Upper lobe of left lung (tissue), 4 donors: ENCODE data around the gene TP53TG5.

Experiments
- CTCF ChIP-seq, 6 experiments: fragments of 450-650 bp in 4 of 6; fragments of 200-600 bp in 2 of 6; sonication (generic) in 2 of 6; IDR thresholded peaks; one replicate each; pipeline ENCODE4 v1.5.1; 2016 to 2019; ENCODE audit warnings: antibody characterized with exemption in 6 of 6
- EP300 ChIP-seq, 4 donors: sonication (generic); formaldehyde crosslinking; IDR thresholded peaks; one replicate each; pipeline ENCODE4 v1.5.1; 2017; ENCODE audit warnings: antibody characterized with exemption in 4 of 4, control low read depth in 2 of 4
- POLR2A ChIP-seq, 4 donors: fragments of 450-650 bp; IDR thresholded peaks; one replicate each; pipeline ENCODE4 v1.5.1; 2016 to 2017; ENCODE audit warnings: antibody characterized with exemption in 4 of 4, mild to moderate bottlenecking in 2 of 4
- POLR2AphosphoS5 ChIP-seq, 2 donors: sonication (generic); formaldehyde crosslinking; IDR thresholded peaks; one replicate each; pipeline ENCODE4 v1.5.1; 2017; ENCODE audit warnings: antibody characterized with exemption in 2 of 2

GRCh38 chr20:45340236-45340847 is 37.8 kb downstream of the TP53TG5 start:
- TF ChIP-seq CTCF (IDR thresholded peaks at IDR 0.05) (no peak), POLR2A (IDR thresholded peaks at IDR 0.05) (peak in 1 of 4 donors; percentile 25), EP300 (IDR thresholded peaks at IDR 0.05) (peak in 2 of 4 donors; percentile 11 to 35), POLR2AphosphoS5 (IDR thresholded peaks at IDR 0.05) (peak in 1 of 2 donors; percentile 49)
